SK-N-SH (cell line): ENCODE results near the gene MAP3K5. TPM values are rescaled to one million over a fixed set of nuclear protein-coding genes. Genes with fewer than 3 reads are reported as not detected.

Experiments used
- CTCF ChIA-PET: fragments of 300-600, 350-600 bp; formaldehyde crosslinking; extraction: SDS; loops from one replicate; lab custom pipeline; 2021; lab: Yijun Ruan, JAX
- POLR2A ChIA-PET: fragments of 350-600 bp; sonication (Branson Sonifier 250); formaldehyde crosslinking; extraction: SDS; loops from one replicate; lab custom pipeline; 2020; ENCODE audit warnings: antibody characterized with exemption, inconsistent platforms; lab: Yijun Ruan, JAX
- DNase-seq: peaks from one replicate; pipeline ENCODE4 v3.0.0; 2012
- H2AFZ ChIP-seq: fragments of 200-600 bp; sonication (generic); 2 replicates; pipeline ENCODE4 v1.8.1; 2016; ENCODE audit warnings: antibody characterized with exemption, mild to moderate bottlenecking, low read depth
- H3F3A ChIP-seq: fragments of 200-600 bp; sonication (generic); replicated peaks from 2 replicates; pipeline ENCODE3; 2016; ENCODE audit warnings: antibody characterized with exemption, mild to moderate bottlenecking; ENCODE audit not compliant: insufficient read depth
- H3K27ac ChIP-seq, 2 experiments: fragments of 200-500 bp in 1 of 2; fragments of 200-600 bp in 1 of 2; sonication (Bioruptor generic) in 1 of 2; sonication (generic), shearing (Covaris generic) in 1 of 2; 2 replicates each; pipeline versions ENCODE4 v1.5.1 to v1.6.1; 2014 to 2016; ENCODE audit warnings: low read depth in 2 of 2, inconsistent platforms in 1 of 2, low read length in 1 of 2, mild to moderate bottlenecking in 1 of 2, mixed read lengths in 1 of 2
- H3K27me3 ChIP-seq: fragments of 200-600 bp; sonication (generic), shearing (Covaris generic); 2 replicates; pipeline ENCODE4 v1.6.1; 2016; ENCODE audit warnings: mixed run types; ENCODE audit not compliant: insufficient read depth
- H3K36me3 ChIP-seq, 2 experiments: fragments of 200-500 bp in 1 of 2; fragments of 200-600 bp in 1 of 2; sonication (Bioruptor generic) in 1 of 2; sonication (generic) in 1 of 2; replicated peaks in 1 of 2; 2 replicates each; pipeline versions ENCODE3 to v1.5.1; 2014 to 2016; ENCODE audit warnings: low read length in 1 of 2, mild to moderate bottlenecking in 1 of 2; ENCODE audit not compliant: insufficient read depth in 2 of 2, control insufficient read depth in 1 of 2
- H3K4me1 ChIP-seq, 2 experiments: fragments of 200-500 bp in 1 of 2; fragments of 200-600 bp in 1 of 2; sonication (Bioruptor generic) in 1 of 2; sonication (generic), shearing (Covaris generic) in 1 of 2; 2 replicates each; pipeline versions ENCODE4 v1.5.1 to v1.6.1; 2014 to 2016; ENCODE audit warnings: low read depth in 1 of 2, low read length in 1 of 2, mixed run types in 1 of 2; ENCODE audit not compliant: insufficient read depth in 2 of 2, control insufficient read depth in 1 of 2
- H3K4me2 ChIP-seq: fragments of 200-600 bp; sonication (generic), shearing (Covaris generic); 2 replicates; pipeline ENCODE4 v1.6.1; 2017; ENCODE audit warnings: mixed run types
- H3K4me3 ChIP-seq, 2 experiments: fragments of 200-500 bp in 1 of 2; fragments of 200-600 bp in 1 of 2; sonication (Bioruptor generic) in 1 of 2; sonication (generic), shearing (Covaris generic) in 1 of 2; 2 replicates each; pipeline versions ENCODE4 v1.5.1 to v1.8.1; 2014 to 2016; ENCODE audit warnings: low read depth in 2 of 2, inconsistent platforms in 1 of 2, low read length in 1 of 2, mild to moderate bottlenecking in 1 of 2, mixed read lengths in 1 of 2, moderate library complexity in 1 of 2
- H3K79me2 ChIP-seq: fragments of 200-600 bp; sonication (generic); 2 replicates; pipeline ENCODE4 v1.8.1; 2017; ENCODE audit warnings: mild to moderate bottlenecking; ENCODE audit not compliant: insufficient read depth
- H3K9ac ChIP-seq: fragments of 200-600 bp; sonication (generic); 2 replicates; pipeline ENCODE4 v1.6.1; 2017; ENCODE audit warnings: mixed run types
- H3K9me2 ChIP-seq: fragments of 200-600 bp; sonication (generic); 2 replicates; pipeline ENCODE4 v1.6.1; 2017; ENCODE audit warnings: mixed run types
- H3K9me3 ChIP-seq: fragments of 200-600 bp; sonication (generic); 2 replicates; pipeline ENCODE4 v1.6.1; 2017; ENCODE audit warnings: mixed run types, mild to moderate bottlenecking, moderate library complexity
- H4K20me1 ChIP-seq: fragments of 200-600 bp; sonication (generic); 2 replicates; pipeline ENCODE4 v1.6.1; 2017; ENCODE audit warnings: mild to moderate bottlenecking, mixed run types; ENCODE audit not compliant: insufficient read depth
- CHD2 ChIP-seq: fragments of 150-350 bp; IDR thresholded peaks from 2 replicates; pipeline ENCODE4 v1.6.1; 2018; ENCODE audit warnings: low read length; ENCODE audit not compliant: partially characterized antibody
- ELF1 ChIP-seq: IDR thresholded peaks from 2 replicates; pipeline ENCODE4 v1.4.0; 2012
- EZH2phosphoT487 ChIP-seq: fragments of 200-600 bp; sonication (generic); IDR thresholded peaks from 2 replicates; pipeline ENCODE4 v1.6.1; 2017; ENCODE audit warnings: low read depth, mixed run types, mild to moderate bottlenecking, antibody characterized with exemption, moderate library complexity, borderline replicate concordance
- FOXJ3 ChIP-seq: sonication (generic); formaldehyde crosslinking; IDR thresholded peaks from 2 replicates; pipeline ENCODE4 v1.5.1; 2020; ENCODE audit warnings: mild to moderate bottlenecking, missing genetic modification reagents
- GABPA ChIP-seq: IDR thresholded peaks from 2 replicates; pipeline ENCODE4 v1.4.0; 2012; ENCODE audit warnings: low read depth, mild to moderate bottlenecking
- MXI1 ChIP-seq: IDR thresholded peaks from 2 replicates; pipeline ENCODE4 v1.6.1; 2012; ENCODE audit warnings: mild to moderate bottlenecking, low read depth, low read length, improper control_type of control experiment
- RCOR1 ChIP-seq: fragments of 150-350 bp; IDR thresholded peaks from 2 replicates; pipeline ENCODE4 v1.6.1; 2017; ENCODE audit warnings: antibody characterized with exemption, low read length
- RFX5 ChIP-seq: IDR thresholded peaks from 2 replicates; pipeline ENCODE4 v1.6.1; 2012; ENCODE audit warnings: mild to moderate bottlenecking, improper control_type of control experiment, low read length
- TCF12 ChIP-seq: IDR thresholded peaks from 2 replicates; pipeline ENCODE4 v1.4.0; 2012
- YY1 ChIP-seq: IDR thresholded peaks from 2 replicates; pipeline ENCODE4 v1.4.0; 2012; ENCODE audit warnings: low read depth, mild to moderate bottlenecking
- WGBS: methylation state at CpG from one replicate; pipeline ENCODE4 v1.1.6; 2017; ENCODE audit warnings: low lambda C conversion rate; 5-methylcytosine and 5-hydroxymethylcytosine counted together
- polyA plus RNA-seq, 3 experiments: library from polyadenylated mRNA; depleted of rRNA; stranded (reverse); fragments of >200 nt; gene quantifications; 2 replicates each; pipeline ENCODE4 v1.2.3, GENCODE V29; 2012
- TF ChIP-seq, protein P1 (sequence below): fragments of 150-350 bp; IDR thresholded peaks from 2 replicates; pipeline ENCODE4 v1.6.1; 2017; ENCODE audit warnings: antibody characterized with exemption, low read length, low read depth, borderline replicate concordance
- TF ChIP-seq, protein P2 (sequence below): fragments of 200-600 bp; sonication (generic); IDR thresholded peaks from 2 replicates; pipeline ENCODE4 v1.6.1; 2017; ENCODE audit warnings: antibody characterized with exemption, mild to moderate bottlenecking, moderate library complexity
- TF ChIP-seq, protein P3 (sequence below): IDR thresholded peaks from 2 replicates; pipeline ENCODE4 v1.6.1; 2012; ENCODE audit warnings: mild to moderate bottlenecking, low read depth, low read length, moderate library complexity

Gene MAP3K5
- polyA plus RNA-seq, 1 of the 3 experiments (the other 2 are of a cell fraction): 1.4 TPM

DNA sequence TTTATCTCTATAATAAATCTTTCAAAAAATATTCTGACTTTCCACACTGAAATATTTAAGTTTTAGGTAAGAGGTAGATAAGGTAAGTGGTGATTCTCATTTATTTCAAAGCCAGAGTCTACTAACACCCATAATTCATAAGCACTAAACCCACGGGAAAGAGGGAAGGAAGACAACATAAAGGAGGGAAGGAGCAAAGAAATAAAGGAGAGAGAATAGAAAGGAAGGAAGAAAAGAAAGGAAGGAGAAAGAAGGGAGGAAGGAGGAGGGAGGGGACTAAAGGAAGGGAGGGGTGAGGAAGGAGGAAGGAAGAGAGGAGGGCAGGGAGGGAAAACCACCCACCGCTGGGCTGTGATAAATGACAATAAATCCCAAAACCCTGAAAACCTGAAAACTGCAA, 25.2 kb downstream of the MAP3K5 start:
- Histone ChIP-seq H3K9me3 (no peaks in the 10 kb centered on the region), H3K4me1 (peaks cover 0 to 7% of the 10 kb centered on the region in 2 experiments; a peak in 3 of 4 replicates), H2AFZ (no peak overlapping the region; the same call in 1 of the 2 replicates), H3K27ac (no peak overlapping the region), H3K9me2 (no peaks in the 10 kb centered on the region), H3K4me3 (no peak overlapping the region), H3K27me3 (no peaks in the 10 kb centered on the region), H3F3A (no peaks in the 10 kb centered on the region), H3K36me3 (no peaks in the 10 kb centered on the region), H4K20me1 (no peaks in the 10 kb centered on the region), H3K9ac (no peak overlapping the region), H3K79me2 (peaks cover 27% of the 10 kb centered on the region), H3K4me2 (no peak overlapping the region)
- CTCF ChIA-PET: no interaction called here
- DNase-seq: no peak
- POLR2A ChIA-PET: no interaction called here
- no peak for TF ChIP-seq FOXJ3 (CRISPR knock-in tag)
- TF ChIP-seq, protein P1, sequence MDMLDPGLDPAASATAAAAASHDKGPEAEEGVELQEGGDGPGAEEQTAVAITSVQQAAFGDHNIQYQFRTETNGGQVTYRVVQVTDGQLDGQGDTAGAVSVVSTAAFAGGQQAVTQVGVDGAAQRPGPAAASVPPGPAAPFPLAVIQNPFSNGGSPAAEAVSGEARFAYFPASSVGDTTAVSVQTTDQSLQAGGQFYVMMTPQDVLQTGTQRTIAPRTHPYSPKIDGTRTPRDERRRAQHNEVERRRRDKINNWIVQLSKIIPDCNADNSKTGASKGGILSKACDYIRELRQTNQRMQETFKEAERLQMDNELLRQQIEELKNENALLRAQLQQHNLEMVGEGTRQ: no peak
- no peak for TF ChIP-seq RFX5
- no peak for TF ChIP-seq RCOR1
- TF ChIP-seq, protein P2, sequence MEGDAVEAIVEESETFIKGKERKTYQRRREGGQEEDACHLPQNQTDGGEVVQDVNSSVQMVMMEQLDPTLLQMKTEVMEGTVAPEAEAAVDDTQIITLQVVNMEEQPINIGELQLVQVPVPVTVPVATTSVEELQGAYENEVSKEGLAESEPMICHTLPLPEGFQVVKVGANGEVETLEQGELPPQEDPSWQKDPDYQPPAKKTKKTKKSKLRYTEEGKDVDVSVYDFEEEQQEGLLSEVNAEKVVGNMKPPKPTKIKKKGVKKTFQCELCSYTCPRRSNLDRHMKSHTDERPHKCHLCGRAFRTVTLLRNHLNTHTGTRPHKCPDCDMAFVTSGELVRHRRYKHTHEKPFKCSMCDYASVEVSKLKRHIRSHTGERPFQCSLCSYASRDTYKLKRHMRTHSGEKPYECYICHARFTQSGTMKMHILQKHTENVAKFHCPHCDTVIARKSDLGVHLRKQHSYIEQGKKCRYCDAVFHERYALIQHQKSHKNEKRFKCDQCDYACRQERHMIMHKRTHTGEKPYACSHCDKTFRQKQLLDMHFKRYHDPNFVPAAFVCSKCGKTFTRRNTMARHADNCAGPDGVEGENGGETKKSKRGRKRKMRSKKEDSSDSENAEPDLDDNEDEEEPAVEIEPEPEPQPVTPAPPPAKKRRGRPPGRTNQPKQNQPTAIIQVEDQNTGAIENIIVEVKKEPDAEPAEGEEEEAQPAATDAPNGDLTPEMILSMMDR: no peak
- no peak for TF ChIP-seq YY1
- TF ChIP-seq GABPA: no peak
- no peak for TF ChIP-seq CHD2
- TF ChIP-seq, protein P3, sequence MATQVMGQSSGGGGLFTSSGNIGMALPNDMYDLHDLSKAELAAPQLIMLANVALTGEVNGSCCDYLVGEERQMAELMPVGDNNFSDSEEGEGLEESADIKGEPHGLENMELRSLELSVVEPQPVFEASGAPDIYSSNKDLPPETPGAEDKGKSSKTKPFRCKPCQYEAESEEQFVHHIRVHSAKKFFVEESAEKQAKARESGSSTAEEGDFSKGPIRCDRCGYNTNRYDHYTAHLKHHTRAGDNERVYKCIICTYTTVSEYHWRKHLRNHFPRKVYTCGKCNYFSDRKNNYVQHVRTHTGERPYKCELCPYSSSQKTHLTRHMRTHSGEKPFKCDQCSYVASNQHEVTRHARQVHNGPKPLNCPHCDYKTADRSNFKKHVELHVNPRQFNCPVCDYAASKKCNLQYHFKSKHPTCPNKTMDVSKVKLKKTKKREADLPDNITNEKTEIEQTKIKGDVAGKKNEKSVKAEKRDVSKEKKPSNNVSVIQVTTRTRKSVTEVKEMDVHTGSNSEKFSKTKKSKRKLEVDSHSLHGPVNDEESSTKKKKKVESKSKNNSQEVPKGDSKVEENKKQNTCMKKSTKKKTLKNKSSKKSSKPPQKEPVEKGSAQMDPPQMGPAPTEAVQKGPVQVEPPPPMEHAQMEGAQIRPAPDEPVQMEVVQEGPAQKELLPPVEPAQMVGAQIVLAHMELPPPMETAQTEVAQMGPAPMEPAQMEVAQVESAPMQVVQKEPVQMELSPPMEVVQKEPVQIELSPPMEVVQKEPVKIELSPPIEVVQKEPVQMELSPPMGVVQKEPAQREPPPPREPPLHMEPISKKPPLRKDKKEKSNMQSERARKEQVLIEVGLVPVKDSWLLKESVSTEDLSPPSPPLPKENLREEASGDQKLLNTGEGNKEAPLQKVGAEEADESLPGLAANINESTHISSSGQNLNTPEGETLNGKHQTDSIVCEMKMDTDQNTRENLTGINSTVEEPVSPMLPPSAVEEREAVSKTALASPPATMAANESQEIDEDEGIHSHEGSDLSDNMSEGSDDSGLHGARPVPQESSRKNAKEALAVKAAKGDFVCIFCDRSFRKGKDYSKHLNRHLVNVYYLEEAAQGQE: no peak
- no peak for TF ChIP-seq ELF1
- no peak for TF ChIP-seq TCF12
- TF ChIP-seq EZH2phosphoT487: no peak
- no peak for TF ChIP-seq MXI1
- WGBS: 90% methylated on average over 2 of the region's 2 CpGs
